Suppressor macrophage treated with lipopolysaccharide for 4 hours (primary cell): ENCODE results near the gene ADAMTS17.
"Not testable (repeated sequence)": the region's sequence is repeated elsewhere in the genome, so short reads cannot be mapped to it uniquely, and the experiment has no call there.

Experiments used
- DNase-seq: peaks from one replicate; pipeline ENCODE4 v3.0.0-alpha.2; 2020

The ADAMTS17 gene

GRCh38 chr15:99983886-99984286 is 357.9 kb downstream of the ADAMTS17 start:
- DNase-seq = no peak

GRCh38 chr15:99983171-99983885 is 358.4 kb downstream of the ADAMTS17 start:
- DNase-seq = no peak

- no peak for DNase-seq
Measured at GRCh38 chr15:99982662-99983061, 359.1 kb downstream of the ADAMTS17 start.

- DNase-seq = no peak
Measured at GRCh38 chr15:99981839-99982658, 359.7 kb downstream of the ADAMTS17 start.

GRCh38 chr15:99981191-99981647 is 360.6 kb downstream of the ADAMTS17 start:
- no peak for DNase-seq

- DNase-seq = no peak
Measured at GRCh38 chr15:99980752-99981151, 361.0 kb downstream of the ADAMTS17 start.

GRCh38 chr15:99979886-99980285 is 361.9 kb downstream of the ADAMTS17 start:
- not testable (repeated sequence) for DNase-seq

GRCh38 chr15:99979371-99979770 is 362.4 kb downstream of the ADAMTS17 start:
- DNase-seq = no peak

- no peak for DNase-seq
Measured at GRCh38 chr15:99978426-99978825, 363.3 kb downstream of the ADAMTS17 start.

GRCh38 chr15:99977929-99978328 is 363.8 kb downstream of the ADAMTS17 start:
- DNase-seq = no peak

GRCh38 chr15:99976811-99977271 is 364.9 kb downstream of the ADAMTS17 start:
- DNase-seq = no peak

- no peak for DNase-seq
Measured at GRCh38 chr15:99976000-99976399, 365.8 kb downstream of the ADAMTS17 start.

- no peak for DNase-seq
Measured at GRCh38 chr15:99974246-99974645, 367.5 kb downstream of the ADAMTS17 start.

- DNase-seq = no peak
Measured at GRCh38 chr15:99973351-99973750, 368.4 kb downstream of the ADAMTS17 start.

GRCh38 chr15:99970891-99971430 is 370.8 kb downstream of the ADAMTS17 start:
- DNase-seq = no peak

GRCh38 chr15:99969261-99969920 is 372.4 kb downstream of the ADAMTS17 start:
- DNase-seq = no peak

- DNase-seq = no peak
Measured at GRCh38 chr15:99967841-99968371, 373.9 kb downstream of the ADAMTS17 start.

GRCh38 chr15:99966815-99967214 is 375.0 kb downstream of the ADAMTS17 start:
- DNase-seq = no peak

GRCh38 chr15:99965376-99965775 is 376.4 kb downstream of the ADAMTS17 start:
- DNase-seq = no peak

- DNase-seq = no peak
Measured at GRCh38 chr15:99963976-99964375, 377.8 kb downstream of the ADAMTS17 start.

- DNase-seq = no peak
Measured at GRCh38 chr15:99963096-99963825, 378.5 kb downstream of the ADAMTS17 start.

GRCh38 chr15:99962006-99962561 is 379.7 kb downstream of the ADAMTS17 start:
- DNase-seq = no peak
